Measurements from ENCODE around the gene IQCE.
A peak's percentile ranks its signal among the peaks of the same experiment; 100 is the strongest.

Gene IQCE

DNA sequence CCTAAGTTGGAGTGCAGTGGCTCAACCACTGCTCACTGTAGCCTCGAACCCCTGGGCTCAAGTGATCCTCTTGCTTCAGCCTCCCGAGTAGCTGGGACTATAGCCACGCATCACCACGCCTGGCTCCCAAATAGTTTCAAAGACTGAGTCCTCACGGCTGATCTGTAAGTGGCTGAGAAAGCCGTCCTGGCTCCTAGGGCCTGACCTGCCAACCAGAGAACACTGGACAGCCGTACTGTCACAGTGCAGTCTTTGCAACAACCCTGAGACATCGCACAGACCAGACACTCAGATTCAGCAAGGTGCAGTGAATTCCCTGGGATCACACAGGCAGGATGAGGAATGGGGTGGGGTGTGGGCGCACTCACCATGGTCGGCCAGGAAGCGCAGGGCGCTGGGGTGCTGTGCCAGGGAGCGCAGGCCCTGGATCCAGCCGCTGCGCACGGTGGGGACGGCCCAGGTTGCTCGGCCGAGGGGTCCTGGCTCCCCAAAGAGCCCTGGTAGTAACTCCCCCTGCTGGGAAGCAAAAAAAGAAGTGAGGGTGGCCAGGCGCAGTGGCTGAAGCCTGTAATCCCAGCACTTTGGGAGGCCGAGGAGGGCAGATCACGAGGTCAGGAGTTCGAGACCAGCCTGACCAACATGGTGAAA lies 14.1 kb upstream of the IQCE start:
- no peak overlapping the region for H3K4me3 ChIP-seq (ENCODE audit: low read depth, low read length)
- TF ChIP-seq, protein P1, sequence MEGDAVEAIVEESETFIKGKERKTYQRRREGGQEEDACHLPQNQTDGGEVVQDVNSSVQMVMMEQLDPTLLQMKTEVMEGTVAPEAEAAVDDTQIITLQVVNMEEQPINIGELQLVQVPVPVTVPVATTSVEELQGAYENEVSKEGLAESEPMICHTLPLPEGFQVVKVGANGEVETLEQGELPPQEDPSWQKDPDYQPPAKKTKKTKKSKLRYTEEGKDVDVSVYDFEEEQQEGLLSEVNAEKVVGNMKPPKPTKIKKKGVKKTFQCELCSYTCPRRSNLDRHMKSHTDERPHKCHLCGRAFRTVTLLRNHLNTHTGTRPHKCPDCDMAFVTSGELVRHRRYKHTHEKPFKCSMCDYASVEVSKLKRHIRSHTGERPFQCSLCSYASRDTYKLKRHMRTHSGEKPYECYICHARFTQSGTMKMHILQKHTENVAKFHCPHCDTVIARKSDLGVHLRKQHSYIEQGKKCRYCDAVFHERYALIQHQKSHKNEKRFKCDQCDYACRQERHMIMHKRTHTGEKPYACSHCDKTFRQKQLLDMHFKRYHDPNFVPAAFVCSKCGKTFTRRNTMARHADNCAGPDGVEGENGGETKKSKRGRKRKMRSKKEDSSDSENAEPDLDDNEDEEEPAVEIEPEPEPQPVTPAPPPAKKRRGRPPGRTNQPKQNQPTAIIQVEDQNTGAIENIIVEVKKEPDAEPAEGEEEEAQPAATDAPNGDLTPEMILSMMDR (conservative IDR thresholded peaks at IDR 0.05; ENCODE audit: low read depth, low read length) = no peak
- DNase-seq (ENCODE audit: low read depth) = no peak

DNA sequence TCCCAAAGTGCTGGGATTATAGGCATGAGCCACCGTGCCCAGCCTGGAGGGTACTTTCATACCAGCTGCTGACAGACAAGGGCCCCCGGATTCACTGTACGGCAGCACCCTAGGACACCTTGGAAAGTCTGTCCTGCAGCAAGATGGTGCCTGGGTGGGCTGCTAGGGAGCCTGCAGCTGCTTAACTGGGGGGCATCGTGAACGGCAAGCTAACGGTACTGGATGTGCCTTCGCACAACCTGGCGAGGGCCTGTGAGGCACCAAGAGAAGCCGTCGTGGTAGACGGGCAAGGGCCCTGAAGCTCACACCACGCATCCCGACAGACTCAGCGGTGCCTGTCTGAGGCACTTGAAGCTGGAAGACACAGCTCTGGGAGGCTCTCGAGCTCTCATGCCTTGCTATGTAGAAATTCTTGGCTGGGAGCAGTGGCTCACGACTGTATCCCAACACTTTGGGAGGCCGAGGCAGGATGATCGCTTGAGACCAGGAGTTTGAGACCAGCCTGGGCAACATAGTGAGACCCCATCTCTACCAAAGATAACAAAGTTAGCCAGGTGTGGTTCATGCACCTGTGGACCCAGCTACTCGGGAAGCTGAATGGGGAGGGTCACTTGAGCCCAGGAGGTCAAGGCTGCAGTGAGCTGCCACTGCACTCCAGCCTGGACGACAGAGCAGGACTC lies 12.9 kb upstream of the IQCE start:
- no peak overlapping the region for H3K4me3 ChIP-seq (ENCODE audit: low read depth, low read length)
- DNase-seq (ENCODE audit: low read depth) = no peak
- TF ChIP-seq, protein P1 (conservative IDR thresholded peaks at IDR 0.05; ENCODE audit: low read depth, low read length) = no peak

DNA sequence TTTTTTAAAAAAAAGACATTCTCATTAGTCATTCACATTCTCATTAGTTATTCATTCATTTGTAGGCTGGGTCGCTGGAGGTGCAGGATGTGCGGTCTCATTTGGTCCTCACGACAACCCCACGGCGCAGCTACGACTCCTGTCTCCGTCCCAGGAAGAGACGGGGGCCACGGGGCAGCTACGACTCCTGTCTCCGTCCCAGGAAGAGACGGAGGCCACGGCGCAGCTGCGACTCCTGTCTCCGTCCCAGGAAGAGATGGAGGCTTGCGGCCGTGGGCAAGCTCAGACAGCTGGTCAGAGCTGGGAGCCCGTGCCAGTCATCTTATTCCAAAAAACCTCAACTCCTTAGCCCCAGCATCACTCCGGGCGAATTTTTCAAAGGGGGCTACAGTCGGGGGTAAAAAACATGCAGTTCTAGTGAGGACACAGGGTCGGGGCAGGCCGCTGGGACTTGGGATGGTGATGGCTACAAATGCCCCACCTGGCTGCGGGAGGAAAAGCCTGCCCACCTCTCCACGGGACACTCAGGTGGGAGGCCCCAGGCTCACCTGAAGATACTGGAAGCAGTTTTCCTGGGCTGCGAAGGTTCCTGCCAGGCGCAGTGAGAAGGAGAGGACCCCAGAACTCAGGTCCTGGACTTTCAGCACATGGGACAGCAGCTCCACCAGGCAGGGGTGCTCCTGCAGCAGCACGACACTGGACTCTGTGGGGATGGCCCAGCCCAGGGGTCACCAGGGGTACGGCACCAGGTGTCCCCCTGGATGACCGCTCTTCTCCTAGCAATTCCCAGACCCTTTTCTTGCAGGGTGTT lies 11.8 kb upstream of the IQCE start:
- no peak for DNase-seq (ENCODE audit: low read depth)
- TF ChIP-seq, protein P1 (conservative IDR thresholded peaks at IDR 0.05; ENCODE audit: low read depth, low read length) = no peak
- H3K4me3 ChIP-seq (ENCODE audit: low read depth, low read length) = no peak overlapping the region

DNA sequence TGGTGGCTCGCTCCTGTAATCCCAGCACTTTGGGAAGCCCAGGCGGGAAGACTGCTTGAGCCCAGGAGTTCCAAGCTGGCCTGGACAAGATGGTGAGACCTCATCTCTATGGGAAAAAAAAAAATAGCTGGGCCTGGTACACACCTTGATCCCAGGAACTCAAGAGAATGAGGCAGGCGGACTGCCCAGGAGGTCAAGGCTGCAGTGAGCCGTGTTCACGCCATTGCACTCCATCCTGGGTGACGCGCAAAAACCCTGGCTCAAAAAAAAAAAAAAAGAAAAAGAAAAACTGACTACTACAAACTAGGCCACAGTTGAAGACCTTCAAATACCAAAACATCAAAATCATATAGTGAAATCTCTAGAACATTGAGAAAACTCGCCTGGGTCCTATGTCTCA lies 7.4 kb upstream of the IQCE start:
- TF ChIP-seq, protein P1 (conservative IDR thresholded peaks at IDR 0.05; ENCODE audit: low read depth, low read length) = no peak
- H3K4me3 ChIP-seq (ENCODE audit: low read depth, low read length) = no peak overlapping the region
- no peak for DNase-seq (ENCODE audit: low read depth)

DNA sequence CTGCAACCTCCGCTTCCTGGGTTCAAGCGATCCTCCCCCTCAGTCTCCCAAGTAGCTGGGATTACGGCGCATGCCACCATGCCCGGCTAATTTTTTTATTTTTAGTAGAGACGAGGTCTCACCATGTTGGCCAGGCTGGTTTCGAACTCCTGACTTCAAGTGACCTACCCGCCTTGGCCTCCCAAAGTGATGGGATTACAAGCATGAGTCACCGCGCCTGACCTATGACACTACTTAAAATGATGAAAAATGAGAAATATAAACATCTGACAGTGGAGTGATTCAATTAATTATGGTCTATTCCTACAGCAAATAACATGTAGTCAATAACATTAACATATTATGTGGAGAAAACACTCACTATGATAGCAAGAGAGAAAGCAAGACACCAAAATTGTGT lies 5.7 kb upstream of the IQCE start:
- TF ChIP-seq, protein P1 (conservative IDR thresholded peaks at IDR 0.05; ENCODE audit: low read depth, low read length) = no peak
- no peak overlapping the region for H3K4me3 ChIP-seq (ENCODE audit: low read depth, low read length)
- no peak for DNase-seq (ENCODE audit: low read depth)

DNA sequence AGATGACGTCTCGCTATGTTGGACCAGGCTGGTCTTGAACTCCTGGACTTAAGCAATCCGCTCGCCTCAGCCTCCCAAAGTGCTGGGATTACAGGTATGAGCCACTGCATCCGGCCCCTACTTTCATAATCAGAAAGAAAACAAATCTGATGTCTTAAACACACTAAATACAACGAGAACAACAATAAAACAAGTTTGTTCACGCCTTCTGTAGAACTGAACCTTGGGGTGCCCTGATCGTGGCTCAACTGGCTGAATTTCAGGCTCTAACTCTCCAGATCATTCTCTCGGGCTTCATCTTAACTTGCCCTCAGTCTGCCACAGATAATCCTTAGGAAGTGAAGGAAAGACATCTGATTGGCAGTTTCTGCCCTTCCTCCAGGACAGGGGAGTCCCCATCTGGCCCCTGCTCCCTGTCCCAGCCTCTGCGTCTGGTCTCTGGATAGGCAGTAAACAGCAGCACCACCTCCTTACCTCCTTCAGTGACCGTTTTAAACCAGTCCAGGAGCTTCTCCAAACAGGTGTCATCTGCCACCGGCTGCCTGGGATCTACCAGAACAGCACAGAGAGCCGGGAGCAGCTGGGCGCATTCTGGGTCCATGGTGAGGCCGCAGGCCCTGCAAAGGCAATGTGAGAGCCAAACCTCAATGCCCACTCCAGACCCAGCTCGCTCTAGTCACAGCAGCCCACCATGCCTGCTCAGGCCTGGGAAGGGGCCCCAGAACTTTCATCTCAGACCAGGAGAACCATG lies 4.8 kb upstream of the IQCE start:
- TF ChIP-seq, protein P1 (conservative IDR thresholded peaks at IDR 0.05; ENCODE audit: low read depth, low read length) = no peak

More for the DNA sequence above, 4.8 kb upstream of the IQCE start:
- peak overlapping the region; percentile 69 for H3K4me3 ChIP-seq (ENCODE audit: low read depth, low read length)
- no peak for DNase-seq (ENCODE audit: low read depth)

Data from choroid plexus epithelial cell (primary cell).